A673 (cell line): ENCODE results near the gene ALKBH8. TPM values are rescaled to one million over a fixed set of nuclear protein-coding genes. Genes with fewer than 3 reads are reported as not detected.
"Not testable (repeated sequence)": the region's sequence is repeated elsewhere in the genome, so short reads cannot be mapped to it uniquely, and the experiment has no call there.

Experiments used
- BruUV-seq: library from RNA; stranded (reverse); fragments of 400-500 nt; replicated peaks from 2 replicates; lab custom pipeline; 2021; lab: Mats Ljungman, UMichigan
- CTCF ChIA-PET: fragments of 300-600 bp; sonication (Branson Sonifier 250); formaldehyde crosslinking; loops from one replicate; lab custom pipeline; 2022; ENCODE audit warnings: antibody characterized with exemption; lab: Charles Lee
- POLR2A ChIA-PET: fragments of 300-600 bp; sonication (Branson Sonifier 250); formaldehyde crosslinking; loops from one replicate; lab custom pipeline; 2022; ENCODE audit warnings: antibody characterized with exemption; ENCODE audit not compliant: low non-redundant PET; lab: Charles Lee
- DNase-seq: peaks from one replicate; pipeline ENCODE4 v3.0.0-alpha.2; 2015; ENCODE audit warnings: low spot score
- H3K27ac ChIP-seq: fragments of 200-600 bp; sonication (generic); 2 replicates; pipeline ENCODE4 v1.5.1; 2016; ENCODE audit warnings: mixed run types, low read depth, mild to moderate bottlenecking, mixed read lengths, antibody characterized with exemption, low read length; ENCODE audit not compliant: poor library complexity, severe bottlenecking
- H3K27me3 ChIP-seq: fragments of 200-600 bp; sonication (generic); replicated peaks from 2 replicates; pipeline ENCODE4 v1.6.1; 2017; ENCODE audit warnings: mixed run types, low read depth, mild to moderate bottlenecking, mixed read lengths, antibody characterized with exemption, low read length; ENCODE audit not compliant: insufficient read depth, poor library complexity
- H3K36me3 ChIP-seq: fragments of 200-600 bp; sonication (generic); 2 replicates; pipeline ENCODE4 v1.6.1; 2016; ENCODE audit warnings: mixed run types, mild to moderate bottlenecking, mixed read lengths, antibody characterized with exemption, low read length; ENCODE audit not compliant: insufficient read depth, poor library complexity, severe bottlenecking
- H3K4me1 ChIP-seq: fragments of 200-600 bp; sonication (generic); 2 replicates; pipeline ENCODE4 v1.6.1; 2017; ENCODE audit warnings: mixed run types, mild to moderate bottlenecking, mixed read lengths, antibody characterized with exemption, low read length; ENCODE audit not compliant: insufficient read depth, poor library complexity, severe bottlenecking
- H3K4me3 ChIP-seq: fragments of 200-600 bp; sonication (generic); 2 replicates; pipeline ENCODE4 v1.5.1; 2016; ENCODE audit warnings: low read depth, mixed run types, mild to moderate bottlenecking, mixed read lengths, low read length; ENCODE audit not compliant: poor library complexity, severe bottlenecking
- H3K9me3 ChIP-seq: fragments of 200-600 bp; sonication (generic); 2 replicates; pipeline ENCODE4 v1.6.1; 2016; ENCODE audit warnings: mixed run types, low read depth, mild to moderate bottlenecking, mixed read lengths, antibody characterized with exemption, low read length; ENCODE audit not compliant: poor library complexity, severe bottlenecking
- EZH2 ChIP-seq: fragments of 200-600 bp; sonication (generic); IDR thresholded peaks from 2 replicates; pipeline ENCODE4 v1.6.1; 2017; ENCODE audit warnings: borderline replicate concordance, low read depth, mild to moderate bottlenecking, mixed read lengths, antibody characterized with exemption, low read length; ENCODE audit not compliant: poor library complexity, severe bottlenecking
- intact Hi-C: fragments of 100-400 bp; cut with micrococcal nuclease; formaldehyde crosslinking; loops from one replicate; pipeline ENCODE4 v1.10.0; 2022; ENCODE audit not compliant: unreplicated experiment
- total RNA-seq: library from RNA; stranded (reverse); gene quantifications from 2 replicates; pipeline ENCODE4 v1.2.3, GENCODE V29; 2021
- TF ChIP-seq, protein P1 (sequence below): fragments of 300-800, 200-600 bp; sonication (generic); conservative IDR thresholded peaks from 2 replicates; pipeline ENCODE4 v1.5.1; 2017; ENCODE audit warnings: low read depth, mild to moderate bottlenecking, antibody characterized with exemption, low read length, moderate library complexity, mixed read lengths

The ALKBH8 gene
- total RNA-seq, 1 experiment from 2014 or later = 17.0 TPM

DNA sequence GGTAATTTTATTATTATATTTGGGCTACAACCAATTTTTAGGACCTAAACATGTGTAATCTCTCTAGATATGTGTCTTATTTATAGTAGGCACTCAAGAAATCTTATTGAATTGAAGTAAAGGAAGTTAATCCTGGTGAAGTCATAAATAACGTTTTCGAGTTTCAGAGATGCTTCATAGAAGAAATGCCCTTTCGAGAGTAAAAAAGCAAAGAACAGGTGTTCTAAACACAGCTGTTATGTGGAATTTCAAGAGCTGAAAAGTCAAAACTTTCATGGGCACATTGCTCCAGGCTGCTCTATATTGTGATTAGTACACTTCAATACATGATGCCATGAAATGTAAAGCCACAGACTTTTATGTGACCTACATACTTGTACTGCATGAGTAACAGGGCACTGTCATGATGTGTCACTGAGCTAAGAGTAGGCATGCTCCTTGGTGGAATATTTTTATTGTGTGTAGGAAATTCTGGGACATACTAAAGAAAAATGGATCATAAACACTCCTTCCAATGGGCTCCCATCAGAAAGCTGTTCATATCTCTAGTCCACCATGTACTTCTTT is 18.2 kb upstream of the ALKBH8 start:
- no TSS peak for BruUV-seq
- Histone ChIP-seq H3K27ac (no peak overlapping the region), H3K27me3 (peaks cover 37% of the 10 kb centered on the region), H3K9me3 (no peaks in the 10 kb centered on the region), H3K36me3 (no peaks in the 10 kb centered on the region), H3K4me1 (no peaks in the 10 kb centered on the region), H3K4me3 (no peak overlapping the region)
- intact Hi-C loops = no loop called here
- DNase-seq = no peak
- TF ChIP-seq, protein P1, sequence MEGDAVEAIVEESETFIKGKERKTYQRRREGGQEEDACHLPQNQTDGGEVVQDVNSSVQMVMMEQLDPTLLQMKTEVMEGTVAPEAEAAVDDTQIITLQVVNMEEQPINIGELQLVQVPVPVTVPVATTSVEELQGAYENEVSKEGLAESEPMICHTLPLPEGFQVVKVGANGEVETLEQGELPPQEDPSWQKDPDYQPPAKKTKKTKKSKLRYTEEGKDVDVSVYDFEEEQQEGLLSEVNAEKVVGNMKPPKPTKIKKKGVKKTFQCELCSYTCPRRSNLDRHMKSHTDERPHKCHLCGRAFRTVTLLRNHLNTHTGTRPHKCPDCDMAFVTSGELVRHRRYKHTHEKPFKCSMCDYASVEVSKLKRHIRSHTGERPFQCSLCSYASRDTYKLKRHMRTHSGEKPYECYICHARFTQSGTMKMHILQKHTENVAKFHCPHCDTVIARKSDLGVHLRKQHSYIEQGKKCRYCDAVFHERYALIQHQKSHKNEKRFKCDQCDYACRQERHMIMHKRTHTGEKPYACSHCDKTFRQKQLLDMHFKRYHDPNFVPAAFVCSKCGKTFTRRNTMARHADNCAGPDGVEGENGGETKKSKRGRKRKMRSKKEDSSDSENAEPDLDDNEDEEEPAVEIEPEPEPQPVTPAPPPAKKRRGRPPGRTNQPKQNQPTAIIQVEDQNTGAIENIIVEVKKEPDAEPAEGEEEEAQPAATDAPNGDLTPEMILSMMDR = no peak
- no peak for TF ChIP-seq EZH2
- ChIA-PET CTCF (no interaction called here), POLR2A (no interaction called here)

DNA sequence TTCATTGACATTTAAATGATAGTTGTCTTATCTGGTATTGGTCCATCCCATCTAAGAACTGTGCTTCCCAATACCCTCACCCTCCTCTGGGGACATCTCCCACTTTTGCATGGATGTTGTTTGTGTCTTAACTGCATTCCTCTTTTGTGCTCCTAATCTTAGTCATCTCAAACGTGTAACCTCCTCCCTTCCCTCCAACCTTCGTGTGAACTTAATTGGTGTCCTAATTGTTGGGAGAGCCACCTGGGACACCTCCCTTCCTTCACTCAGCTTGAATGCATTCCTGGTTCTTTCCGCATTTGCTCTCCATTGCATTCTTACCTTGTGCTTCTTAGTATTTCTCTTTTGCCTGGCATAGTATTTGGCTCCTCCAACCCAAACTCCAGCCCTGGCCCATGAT is 15.6 kb upstream of the ALKBH8 start:
- ChIA-PET CTCF (no interaction called here), POLR2A (no interaction called here)
- Histone ChIP-seq H3K36me3 (no peaks in the 10 kb centered on the region), H3K4me3 (no peak overlapping the region), H3K27me3 (peaks cover 21% of the 10 kb centered on the region), H3K9me3 (no peaks in the 10 kb centered on the region), H3K27ac (no peak overlapping the region), H3K4me1 (no peaks in the 10 kb centered on the region)
- intact Hi-C loops = no loop called here
- TF ChIP-seq EZH2 = no peak
- TF ChIP-seq, protein P1 = no peak
- DNase-seq = no peak
- BruUV-seq = no TSS peak

DNA sequence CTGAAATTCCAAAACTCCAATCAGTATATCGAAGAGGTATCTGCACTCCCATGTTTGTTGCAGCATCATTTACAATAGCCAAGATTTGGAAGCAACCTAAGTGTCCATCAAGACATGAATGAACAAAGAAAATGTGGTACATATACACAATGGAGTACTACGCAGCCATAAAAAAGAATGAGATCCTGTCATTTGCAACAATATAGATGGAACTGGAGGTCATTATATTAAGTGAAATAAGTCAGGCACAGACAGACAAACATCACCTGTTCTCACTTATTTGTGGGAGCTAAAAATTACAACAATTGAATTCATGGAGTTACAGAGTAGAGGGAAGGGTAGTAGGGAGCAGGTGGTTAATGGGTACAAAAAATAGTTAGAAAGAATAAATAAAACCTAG is 13.6 kb upstream of the ALKBH8 start:
- intact Hi-C loops = loop anchor here (10.0 kb wide), 1 partner anchor 316 kb away; no protein-coding TSS in a partner anchor
- H3K4me3 ChIP-seq, H3K4me1 ChIP-seq, H3K36me3 ChIP-seq, H3K9me3 ChIP-seq, CTCF ChIA-PET, DNase-seq, H3K27ac ChIP-seq, POLR2A ChIA-PET, BruUV-seq: not testable (repeated sequence)
- H3K27me3 ChIP-seq = peaks cover 10% of the 10 kb centered on the region

DNA sequence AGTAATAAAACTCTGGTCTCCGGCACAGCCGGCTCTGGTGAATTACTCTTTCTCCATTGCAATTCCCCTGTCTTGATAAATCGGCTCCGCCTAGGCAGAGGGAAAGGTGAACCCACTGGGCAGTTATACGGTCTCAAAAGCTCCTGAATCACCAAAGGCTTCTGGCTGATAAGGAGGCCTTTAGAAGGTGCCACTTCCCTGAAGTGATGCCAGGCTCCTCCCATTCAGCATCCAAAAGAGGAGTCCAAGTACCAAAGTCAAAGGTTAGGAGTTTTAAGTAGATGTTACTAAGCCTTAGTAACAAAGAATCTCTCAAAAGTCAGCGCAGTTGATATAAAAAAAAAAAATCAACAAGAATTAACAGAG is 11.8 kb upstream of the ALKBH8 start:
- TF ChIP-seq, protein P1 = no peak
- TF ChIP-seq EZH2 = no peak
- ChIA-PET CTCF (interaction anchor here (1.4 kb wide), 1 partner anchor 112 kb away, joined by 3 read pairs; no protein-coding TSS in a partner anchor), POLR2A (no interaction called here)
- DNase-seq = no peak
- intact Hi-C loops = loop anchor here (2.0 to 10.0 kb wide), 2 partner anchors 193 to 317 kb away; no protein-coding TSS in a partner anchor
- Histone ChIP-seq H3K36me3 (no peaks in the 10 kb centered on the region), H3K9me3 (no peaks in the 10 kb centered on the region), H3K27ac (no peak overlapping the region), H3K4me1 (no peaks in the 10 kb centered on the region), H3K27me3 (no peaks in the 10 kb centered on the region), H3K4me3 (no peak overlapping the region)
- no TSS peak for BruUV-seq
